ENCODE measurements around the gene PPFIBP1.
A peak's percentile ranks its signal among the peaks of the same experiment; 100 is the strongest.
"Not testable (repeated sequence)": the region's sequence is repeated elsewhere in the genome, so short reads cannot be mapped to it uniquely, and the experiment has no call there.

PPFIBP1 gene

DNA sequence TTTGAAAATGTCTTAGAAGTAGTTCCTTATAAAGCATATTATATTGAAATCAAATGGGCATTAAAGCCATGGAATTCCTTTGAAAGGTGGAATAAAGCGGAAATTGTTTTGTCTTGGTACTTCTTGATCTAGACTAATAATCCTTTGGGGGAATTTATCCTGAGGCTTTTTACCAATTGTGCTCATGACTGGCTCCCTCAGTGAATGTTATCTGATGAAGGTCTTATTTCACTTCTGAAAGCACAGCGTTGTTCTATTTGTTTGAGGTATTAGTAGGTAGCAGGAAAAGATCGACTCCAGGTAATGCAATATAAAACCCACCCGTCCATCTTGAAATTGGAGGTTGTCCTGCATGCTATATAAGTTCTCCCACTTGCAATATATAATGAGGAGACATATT lies 64.8 kb downstream of the PPFIBP1 start:
- no peak for DNase-seq
- H4K20me1 ChIP-seq (ENCODE audit: insufficient read depth, low read length): no peaks in the 10 kb centered on the region
- no peak overlapping the region; the same call in 1 of the 2 replicates for H3K4me3 ChIP-seq (ENCODE audit: low read length)
- H3K9me2 ChIP-seq (replicated peaks; ENCODE audit: insufficient read depth, low read length): no peaks in the 10 kb centered on the region
- H3F3A ChIP-seq (ENCODE audit: insufficient read depth, low read length): peaks cover 3% of the 10 kb centered on the region; the same call in 1 of the 2 replicates
- no peaks in the 10 kb centered on the region for H3K36me3 ChIP-seq (replicated peaks; ENCODE audit: insufficient read depth, low read length)
- H3K4me2 ChIP-seq (ENCODE audit: low read depth, low read length): peak overlapping the region; percentile 48; the same call in 1 of the 2 replicates
- no peak overlapping the region for H3K9ac ChIP-seq (ENCODE audit: low read length)
- H2AFZ ChIP-seq (ENCODE audit: low read length): no peak overlapping the region
- no peaks in the 10 kb centered on the region for H3K79me2 ChIP-seq (ENCODE audit: low read length)
- H3K9me3 ChIP-seq (replicated peaks; ENCODE audit: insufficient read depth, low read length): no peaks in the 10 kb centered on the region
- H3K27ac ChIP-seq (ENCODE audit: low read length): no peak overlapping the region
- no peaks in the 10 kb centered on the region for H3K27me3 ChIP-seq (replicated peaks; ENCODE audit: insufficient read depth, low read length)
- TF ChIP-seq, protein P1, sequence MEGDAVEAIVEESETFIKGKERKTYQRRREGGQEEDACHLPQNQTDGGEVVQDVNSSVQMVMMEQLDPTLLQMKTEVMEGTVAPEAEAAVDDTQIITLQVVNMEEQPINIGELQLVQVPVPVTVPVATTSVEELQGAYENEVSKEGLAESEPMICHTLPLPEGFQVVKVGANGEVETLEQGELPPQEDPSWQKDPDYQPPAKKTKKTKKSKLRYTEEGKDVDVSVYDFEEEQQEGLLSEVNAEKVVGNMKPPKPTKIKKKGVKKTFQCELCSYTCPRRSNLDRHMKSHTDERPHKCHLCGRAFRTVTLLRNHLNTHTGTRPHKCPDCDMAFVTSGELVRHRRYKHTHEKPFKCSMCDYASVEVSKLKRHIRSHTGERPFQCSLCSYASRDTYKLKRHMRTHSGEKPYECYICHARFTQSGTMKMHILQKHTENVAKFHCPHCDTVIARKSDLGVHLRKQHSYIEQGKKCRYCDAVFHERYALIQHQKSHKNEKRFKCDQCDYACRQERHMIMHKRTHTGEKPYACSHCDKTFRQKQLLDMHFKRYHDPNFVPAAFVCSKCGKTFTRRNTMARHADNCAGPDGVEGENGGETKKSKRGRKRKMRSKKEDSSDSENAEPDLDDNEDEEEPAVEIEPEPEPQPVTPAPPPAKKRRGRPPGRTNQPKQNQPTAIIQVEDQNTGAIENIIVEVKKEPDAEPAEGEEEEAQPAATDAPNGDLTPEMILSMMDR (IDR thresholded peaks at IDR 0.05; ENCODE audit: low read length): no peak
- TF ChIP-seq EZH2phosphoT487 (IDR thresholded peaks at IDR 0.05; ENCODE audit: low read length): no peak
- no peak for TF ChIP-seq EZH2 (optimal IDR thresholded peaks at IDR 0.05; ENCODE audit: low read depth, low read length)
- H3K4me1 ChIP-seq (ENCODE audit: low read length): no peaks in the 10 kb centered on the region

DNA sequence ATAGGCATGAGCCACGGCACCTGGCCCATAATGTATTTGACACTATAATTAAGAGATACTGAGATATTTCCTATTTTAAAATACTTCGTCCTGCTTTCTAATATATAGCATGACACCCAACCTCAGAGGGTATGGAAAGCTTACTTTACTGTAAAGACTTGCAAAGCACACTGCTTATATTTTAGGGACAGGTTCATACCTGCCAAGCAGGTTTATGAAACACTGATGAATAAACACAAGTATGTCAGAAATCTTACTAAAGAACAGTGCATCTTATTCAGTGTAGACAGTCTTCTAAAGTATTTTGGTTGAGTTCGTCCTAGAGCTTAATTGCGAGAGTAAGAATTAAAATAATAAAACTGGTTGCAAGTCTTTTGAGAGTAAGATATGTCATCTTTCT lies 65.4 kb downstream of the PPFIBP1 start:
- Histone ChIP-seq H4K20me1 (ENCODE audit: insufficient read depth, low read length) (no peaks in the 10 kb centered on the region), H3K9ac (ENCODE audit: low read length) (no peak overlapping the region), H3F3A (ENCODE audit: insufficient read depth, low read length) (peaks cover 3% of the 10 kb centered on the region; the same call in 1 of the 2 replicates), H3K4me3 (ENCODE audit: low read length) (no peak overlapping the region), H3K27ac (ENCODE audit: low read length) (no peak overlapping the region), H3K4me2 (ENCODE audit: low read depth, low read length) (no peak overlapping the region), H3K4me1 (ENCODE audit: low read length) (no peaks in the 10 kb centered on the region), H3K79me2 (ENCODE audit: low read length) (no peaks in the 10 kb centered on the region), H2AFZ (ENCODE audit: low read length) (no peak overlapping the region), H3K9me3 (replicated peaks; ENCODE audit: insufficient read depth, low read length) (no peaks in the 10 kb centered on the region), H3K36me3 (replicated peaks; ENCODE audit: insufficient read depth, low read length) (no peaks in the 10 kb centered on the region), H3K9me2 (replicated peaks; ENCODE audit: insufficient read depth, low read length) (no peaks in the 10 kb centered on the region), H3K27me3 (replicated peaks; ENCODE audit: insufficient read depth, low read length) (no peaks in the 10 kb centered on the region)
- no peak for DNase-seq
- TF ChIP-seq, protein P1 (IDR thresholded peaks at IDR 0.05; ENCODE audit: low read length): no peak
- no peak for TF ChIP-seq EZH2phosphoT487 (IDR thresholded peaks at IDR 0.05; ENCODE audit: low read length)
- TF ChIP-seq EZH2 (optimal IDR thresholded peaks at IDR 0.05; ENCODE audit: low read depth, low read length): no peak

DNA sequence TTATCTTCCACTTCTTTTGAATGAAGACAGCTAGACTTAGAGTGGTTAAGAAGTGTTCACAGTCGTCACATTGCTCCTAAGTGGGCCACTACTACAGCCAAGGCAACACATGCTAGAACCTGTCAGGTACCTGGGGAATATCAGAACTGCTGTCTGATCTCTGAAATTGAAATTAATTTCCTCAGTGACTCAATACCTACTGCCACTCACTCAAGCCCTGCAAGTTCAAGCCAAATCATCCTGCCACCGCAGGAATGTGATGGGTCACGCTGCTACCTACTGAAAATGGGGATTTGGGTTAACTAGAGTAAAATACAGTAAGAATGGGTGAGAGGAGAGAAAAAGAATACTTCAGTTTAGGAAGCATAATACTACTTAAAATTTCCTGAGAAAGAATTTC lies 67.7 kb downstream of the PPFIBP1 start:
- H3K9me2 ChIP-seq (replicated peaks; ENCODE audit: insufficient read depth, low read length); H3K9ac ChIP-seq (ENCODE audit: low read length); H3K4me2 ChIP-seq (ENCODE audit: low read depth, low read length); H3K27me3 ChIP-seq (replicated peaks; ENCODE audit: insufficient read depth, low read length); H2AFZ ChIP-seq (ENCODE audit: low read length); H3K27ac ChIP-seq (ENCODE audit: low read length); H3K4me1 ChIP-seq (ENCODE audit: low read length); H3K9me3 ChIP-seq (replicated peaks; ENCODE audit: insufficient read depth, low read length); H3K4me3 ChIP-seq (ENCODE audit: low read length); H3F3A ChIP-seq (ENCODE audit: insufficient read depth, low read length); H3K36me3 ChIP-seq (replicated peaks; ENCODE audit: insufficient read depth, low read length); H3K79me2 ChIP-seq (ENCODE audit: low read length); DNase-seq; H4K20me1 ChIP-seq (ENCODE audit: insufficient read depth, low read length): not testable (repeated sequence)

DNA sequence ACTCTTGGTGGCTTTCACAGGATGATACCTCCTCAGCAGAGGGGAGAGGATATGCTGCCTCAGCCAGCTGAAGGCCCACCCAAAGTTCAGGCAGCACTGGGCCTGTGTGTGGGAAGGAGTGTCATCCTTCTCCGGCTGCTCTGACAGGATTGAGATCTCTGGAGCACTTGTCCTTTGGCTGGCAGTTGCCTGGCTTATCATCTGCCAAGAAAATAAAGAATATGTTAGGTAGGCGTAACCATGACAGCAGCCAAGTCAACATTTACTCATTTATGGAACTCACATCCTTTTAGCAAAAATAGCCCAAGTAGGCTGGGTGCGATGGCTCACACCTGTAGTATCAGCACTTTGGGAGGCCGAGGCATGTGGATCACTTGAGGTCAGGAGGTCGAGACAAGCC lies 68.5 kb downstream of the PPFIBP1 start:
- no peak overlapping the region for H3K9ac ChIP-seq (ENCODE audit: low read length)
- H3K27me3 ChIP-seq (replicated peaks; ENCODE audit: insufficient read depth, low read length): no peaks in the 10 kb centered on the region
- H3F3A ChIP-seq (ENCODE audit: insufficient read depth, low read length): peaks cover 2% of the 10 kb centered on the region; the same call in 1 of the 2 replicates
- no peaks in the 10 kb centered on the region for H3K79me2 ChIP-seq (ENCODE audit: low read length)
- no peak overlapping the region for H3K27ac ChIP-seq (ENCODE audit: low read length)
- no peak for DNase-seq
- H3K4me3 ChIP-seq (ENCODE audit: low read length): no peak overlapping the region
- H3K9me3 ChIP-seq (replicated peaks; ENCODE audit: insufficient read depth, low read length): no peaks in the 10 kb centered on the region
- TF ChIP-seq, protein P1 (IDR thresholded peaks at IDR 0.05; ENCODE audit: low read length): no peak
- TF ChIP-seq EZH2 (optimal IDR thresholded peaks at IDR 0.05; ENCODE audit: low read depth, low read length): no peak
- no peak for TF ChIP-seq EZH2phosphoT487 (IDR thresholded peaks at IDR 0.05; ENCODE audit: low read length)
- H3K4me2 ChIP-seq (ENCODE audit: low read depth, low read length): no peak overlapping the region
- no peaks in the 10 kb centered on the region for H3K4me1 ChIP-seq (ENCODE audit: low read length)
- H2AFZ ChIP-seq (ENCODE audit: low read length): no peak overlapping the region
- no peaks in the 10 kb centered on the region for H4K20me1 ChIP-seq (ENCODE audit: insufficient read depth, low read length)
- H3K36me3 ChIP-seq (replicated peaks; ENCODE audit: insufficient read depth, low read length): no peaks in the 10 kb centered on the region
- H3K9me2 ChIP-seq (replicated peaks; ENCODE audit: insufficient read depth, low read length): no peaks in the 10 kb centered on the region

Measured in MM.1S (cell line).